Bronchus fibroblast of lung (primary cell): ENCODE results near the gene OR2B6. TPM values are rescaled to one million over a fixed set of nuclear protein-coding genes. Genes with fewer than 3 reads are reported as not detected.

ENCODE experiments used
- total RNA-seq: library from RNA; depleted of rRNA; stranded (reverse); fragments of >200 nt; gene quantifications from 2 replicates; pipeline ENCODE4 v1.2.3, GENCODE V29; 2015

OR2B6 gene
- not detected in 2 replicates for total RNA-seq

GRCh38 chr6:27956941-27957340 lies at the start of gene OR2B6:
Gene OR2B6, plus strand, starts transcription at chr6:27957241. Its CDS starts 0 bp downstream, at chr6:27957241.

GRCh38 chr6:27911956-27912446 lies 45.0 kb upstream of the OR2B6 start, which contains the start of gene OR2B2:
Gene OR2B2, minus strand, starts transcription at chr6:27912396. Its CDS starts 77 bp downstream, at chr6:27912319.

Other genes starting within 250 kb of the OR2B6 start
- not detected in 2 replicates for gene OR2B2, start 44.8 kb upstream of the OR2B6 start, total RNA-seq
- 0.34 and 0.45 TPM in 2 replicates for gene ZNF165, start 123.3 kb downstream of the OR2B6 start, total RNA-seq
- 1.7 and 1.8 TPM in 2 replicates for gene ZSCAN16, start 167.4 kb downstream of the OR2B6 start, total RNA-seq
- 5.2 and 5.5 TPM in 2 replicates for gene ZKSCAN8, start 184.6 kb downstream of the OR2B6 start, total RNA-seq